GM10847 (cell line): Measurements from ENCODE around the gene KRTAP11-1.

Experiments used
- POLR2A ChIP-seq: IDR thresholded peaks from 2 replicates; pipeline ENCODE4 v1.6.1; 2011; ENCODE audit not compliant: insufficient read length; ENCODE audit errors: extremely low read depth

The KRTAP11-1 gene, protein sequence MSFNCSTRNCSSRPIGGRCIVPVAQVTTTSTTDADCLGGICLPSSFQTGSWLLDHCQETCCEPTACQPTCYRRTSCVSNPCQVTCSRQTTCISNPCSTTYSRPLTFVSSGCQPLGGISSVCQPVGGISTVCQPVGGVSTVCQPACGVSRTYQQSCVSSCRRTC

DNA sequence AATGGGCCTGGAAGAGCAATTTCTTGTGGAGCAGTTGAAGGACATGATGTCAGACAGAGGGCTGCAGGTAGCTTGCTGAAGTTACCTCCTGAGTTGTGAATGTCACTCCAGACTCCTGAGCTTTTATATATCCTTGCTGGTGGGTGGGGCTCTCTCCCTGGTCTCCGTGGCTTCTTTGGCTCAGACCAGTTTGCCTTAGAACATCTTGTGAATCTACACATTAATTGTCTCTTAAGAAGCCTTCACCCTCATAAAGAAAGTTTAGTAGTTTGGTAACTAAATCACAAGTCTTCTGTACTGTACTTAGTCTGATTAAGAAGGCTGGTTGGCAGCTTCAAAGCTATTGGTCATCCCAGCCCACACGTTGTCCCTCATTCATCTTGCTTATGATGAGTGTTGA lies at the start of gene KRTAP11-1:
KRTAP11-1 (minus strand) TSS at position 101 of the 400 bp plus-strand sequence; CDS start at position 45, 56 bp downstream.
- no peak for TF ChIP-seq POLR2A

DNA sequence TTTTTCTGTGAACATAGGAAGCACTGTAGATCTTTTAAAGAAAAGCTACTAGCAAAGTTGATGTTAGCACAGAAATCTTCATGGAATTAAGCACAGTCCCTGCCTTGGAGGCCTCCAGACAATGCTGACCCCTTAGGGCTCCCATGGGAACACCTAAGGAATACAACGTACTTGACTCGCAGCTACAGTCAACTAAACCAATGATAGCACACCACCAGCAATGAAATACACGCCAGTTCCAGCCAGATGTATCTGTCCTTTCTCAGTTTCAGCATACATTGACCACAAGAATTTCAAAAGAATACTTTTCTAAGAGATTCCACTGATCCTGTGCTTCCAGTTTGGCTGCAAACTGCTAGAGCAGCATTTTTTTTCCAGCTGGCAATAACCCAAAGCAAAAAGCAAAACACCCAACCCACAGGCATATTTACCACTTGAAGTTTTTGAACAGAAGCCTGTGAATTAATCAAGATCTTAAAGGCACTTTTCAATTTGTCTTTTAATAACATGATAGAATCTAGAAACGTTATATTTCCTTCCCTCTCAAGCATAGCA lies 42.8 kb upstream of the KRTAP11-1 start:
- no peak for TF ChIP-seq POLR2A

DNA sequence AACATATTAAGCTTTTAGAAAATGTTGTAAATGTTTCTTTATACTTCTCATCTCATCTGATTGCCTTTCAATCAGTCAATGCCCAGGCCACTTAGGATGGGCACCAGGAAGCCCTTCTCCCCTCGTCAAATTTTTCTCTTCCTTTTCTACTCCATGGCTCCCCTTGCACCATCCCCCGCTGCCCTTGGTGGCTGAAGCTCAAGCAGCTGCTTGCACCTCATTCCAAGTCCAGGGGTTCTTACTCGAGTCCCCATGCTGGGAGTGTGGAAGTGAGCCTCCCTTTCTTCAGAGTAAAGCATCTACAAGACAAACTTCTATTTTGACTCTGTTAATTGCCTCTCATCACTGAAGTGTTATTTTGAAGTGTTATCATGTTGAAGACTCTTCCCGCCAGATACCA lies 39.7 kb upstream of the KRTAP11-1 start:
- no peak for TF ChIP-seq POLR2A

DNA sequence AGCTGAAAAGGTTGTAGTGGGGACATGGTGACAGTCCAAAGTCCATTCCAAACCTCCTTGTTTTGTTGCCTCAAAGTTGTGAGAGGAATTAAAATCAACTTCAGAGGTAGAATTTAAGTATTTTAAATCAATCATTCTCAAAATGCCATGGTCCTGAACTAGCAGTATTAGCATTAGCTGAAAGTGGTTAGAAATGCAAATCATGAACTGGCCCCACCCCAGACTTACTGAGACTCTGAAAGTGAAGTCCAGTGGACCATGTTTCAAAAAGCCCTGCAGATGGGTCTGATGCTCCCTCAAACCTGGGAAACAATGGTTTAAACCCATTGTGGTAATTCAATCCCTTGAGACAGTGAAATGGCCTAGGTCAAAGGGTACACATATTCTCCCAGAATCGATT lies 36.2 kb upstream of the KRTAP11-1 start:
- TF ChIP-seq POLR2A: no peak

DNA sequence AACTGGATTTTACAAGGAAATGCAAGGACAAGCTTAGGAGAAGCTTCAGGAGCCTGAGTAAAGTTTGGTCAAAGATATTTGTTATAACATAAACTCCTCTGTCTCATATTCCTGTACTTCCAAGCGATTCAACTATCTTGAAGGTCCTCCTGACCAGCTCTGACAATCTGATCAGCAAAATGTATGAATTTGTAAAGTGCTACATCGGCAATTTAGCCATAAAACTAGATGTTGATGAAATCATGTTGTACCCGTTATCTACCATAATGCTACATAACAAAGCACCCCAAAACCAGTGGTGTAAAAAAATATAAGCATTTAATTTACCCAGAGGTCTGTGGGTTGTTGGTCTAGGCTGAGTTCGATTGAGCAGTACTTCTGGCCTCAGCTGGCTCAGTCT lies 19.5 kb upstream of the KRTAP11-1 start:
- TF ChIP-seq POLR2A: no peak

DNA sequence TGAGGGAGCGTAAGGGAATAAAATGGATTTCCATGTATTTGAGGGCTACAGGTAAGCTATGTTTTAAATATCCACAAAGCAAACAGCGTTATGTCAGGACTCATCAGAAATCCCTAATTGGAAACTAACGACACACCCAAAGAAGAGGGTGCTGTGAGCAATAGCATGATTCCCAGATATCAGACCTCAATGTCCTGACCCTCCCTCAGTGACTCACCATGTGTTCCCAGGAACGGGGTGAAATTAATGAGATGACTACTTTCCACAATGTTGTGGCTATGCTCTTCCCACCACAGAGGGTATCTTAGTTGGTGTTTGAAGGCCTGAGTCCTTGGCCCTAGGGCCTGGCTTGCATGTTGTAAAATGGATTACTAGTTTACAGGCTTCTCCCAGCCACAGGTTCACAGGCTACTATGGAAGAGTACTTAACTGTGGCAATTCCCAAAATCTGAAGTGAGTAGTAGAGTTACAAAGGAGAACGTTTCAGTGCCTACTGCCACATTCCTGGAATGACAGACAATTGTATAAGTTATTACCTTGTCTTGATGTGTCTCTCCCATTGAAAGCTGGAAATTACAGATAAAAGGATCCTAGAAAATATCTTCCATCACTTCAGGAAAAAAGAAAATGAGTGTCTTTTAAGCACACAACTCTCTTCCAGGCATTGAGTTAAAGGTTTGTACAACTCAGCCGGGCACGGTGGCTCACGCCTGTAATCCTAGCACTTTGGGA lies 1.7 kb upstream of the KRTAP11-1 start:
- TF ChIP-seq POLR2A: no peak

DNA sequence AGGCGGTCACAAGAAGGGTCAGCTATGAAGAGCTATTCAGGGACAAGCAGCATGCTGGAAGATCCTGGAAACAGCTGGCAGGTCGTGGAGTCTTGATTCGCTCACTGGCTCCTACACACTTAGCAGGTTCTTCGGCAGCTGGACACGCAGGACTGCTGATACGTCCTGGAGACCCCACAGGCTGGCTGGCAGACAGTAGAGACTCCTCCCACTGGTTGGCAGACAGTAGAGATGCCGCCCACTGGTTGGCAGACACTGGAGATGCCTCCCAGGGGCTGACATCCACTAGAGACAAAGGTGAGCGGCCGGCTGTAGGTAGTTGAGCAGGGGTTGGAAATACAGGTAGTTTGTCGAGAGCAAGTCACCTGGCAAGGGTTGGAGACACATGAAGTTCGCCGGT lies 466 bp downstream of the KRTAP11-1 start:
- no peak for TF ChIP-seq POLR2A

DNA sequence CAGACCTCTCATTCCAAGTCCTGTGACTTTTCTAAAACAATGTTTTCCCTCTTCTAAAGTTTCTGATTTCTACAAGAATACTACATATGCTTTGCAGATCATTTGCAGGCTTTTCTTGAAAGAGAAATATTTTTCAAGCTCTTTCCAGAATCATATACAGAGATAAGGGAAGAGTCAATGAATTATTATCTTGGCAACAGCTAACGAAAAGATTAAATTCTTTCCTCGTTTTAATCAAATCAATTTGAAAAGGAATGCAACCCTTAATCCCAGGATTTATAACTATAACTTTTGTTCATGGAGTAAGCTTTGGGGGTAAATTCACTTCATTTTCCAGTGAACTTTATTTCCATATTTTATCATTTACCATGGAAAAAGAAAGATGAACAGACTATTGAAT lies 6.9 kb downstream of the KRTAP11-1 start:
- no peak for TF ChIP-seq POLR2A

DNA sequence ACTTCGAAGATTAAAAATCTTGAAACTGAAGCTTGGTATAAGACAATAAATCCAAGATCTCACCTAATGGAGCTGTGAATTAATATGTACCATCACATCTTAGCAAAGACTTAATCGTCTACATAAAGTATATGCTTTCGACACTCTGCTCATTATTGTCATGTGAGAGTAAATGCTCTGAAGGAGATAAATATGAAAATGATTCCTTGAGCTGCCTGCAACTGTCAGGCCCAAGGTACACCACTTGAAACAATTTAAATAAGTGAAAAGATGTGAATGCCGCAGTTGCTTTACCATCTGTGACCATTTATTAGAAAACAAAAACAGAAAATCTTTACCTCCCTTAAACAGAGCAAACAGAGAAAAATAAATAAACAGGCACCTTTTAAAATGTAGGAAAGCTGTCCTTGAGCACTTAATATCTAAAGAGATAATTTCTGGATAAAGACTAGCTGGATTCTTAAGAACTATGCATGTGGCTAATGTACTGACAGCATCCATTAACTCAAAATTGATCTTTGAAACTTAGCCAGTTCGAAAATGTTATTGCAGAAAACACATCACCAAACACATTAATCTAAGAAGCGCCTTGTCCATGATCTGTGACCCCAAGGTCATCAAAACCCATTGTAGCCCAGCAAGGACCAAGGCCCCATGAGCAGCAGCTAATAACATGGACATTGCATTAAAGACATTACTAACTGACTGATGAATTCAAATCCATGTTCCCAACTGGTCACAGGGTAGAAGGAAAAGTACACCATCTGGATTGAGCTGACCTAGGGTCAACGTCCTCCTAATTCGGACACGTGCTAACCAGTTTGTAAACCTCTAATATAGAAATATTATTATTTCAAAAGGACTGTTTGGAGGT lies 33.5 kb downstream of the KRTAP11-1 start:
- TF ChIP-seq POLR2A: no peak

DNA sequence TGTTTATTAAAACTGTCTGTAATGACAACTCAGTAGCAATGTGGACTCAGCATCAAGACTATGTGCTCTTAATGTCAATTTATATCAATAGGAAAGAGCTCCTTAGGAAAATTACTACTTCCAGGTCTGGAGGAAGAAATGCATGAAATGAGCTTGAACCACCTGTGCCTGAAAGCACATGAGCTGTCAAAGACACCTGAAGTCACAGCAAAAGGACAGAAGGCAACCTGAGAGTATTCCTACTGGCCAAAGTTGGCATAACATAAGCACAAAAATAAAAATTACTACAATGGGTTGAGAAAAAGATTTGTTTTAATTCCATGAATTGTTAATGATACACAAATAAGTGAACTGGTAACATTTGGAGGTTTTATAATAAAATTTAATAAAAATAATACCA lies 38.4 kb downstream of the KRTAP11-1 start:
- TF ChIP-seq POLR2A: no peak

DNA sequence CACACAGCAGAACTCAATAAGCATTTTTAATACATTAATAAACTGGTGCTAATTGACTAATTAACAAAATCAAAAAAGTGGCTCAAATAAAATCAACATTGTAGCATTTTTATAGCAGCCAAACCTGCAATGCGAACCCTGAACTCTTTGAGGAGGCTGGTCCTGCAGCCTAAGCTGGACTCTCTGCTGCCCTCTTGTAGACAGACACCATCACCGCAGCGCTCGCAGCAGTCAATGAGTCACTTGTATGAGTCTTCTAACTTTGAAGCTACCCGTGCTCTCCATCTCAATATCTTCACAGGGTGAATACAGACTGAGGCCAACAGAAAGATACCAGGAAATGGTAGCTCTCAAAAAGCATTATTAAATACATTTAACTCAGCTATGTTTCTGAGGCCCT lies 42.1 kb downstream of the KRTAP11-1 start:
- TF ChIP-seq POLR2A: no peak

DNA sequence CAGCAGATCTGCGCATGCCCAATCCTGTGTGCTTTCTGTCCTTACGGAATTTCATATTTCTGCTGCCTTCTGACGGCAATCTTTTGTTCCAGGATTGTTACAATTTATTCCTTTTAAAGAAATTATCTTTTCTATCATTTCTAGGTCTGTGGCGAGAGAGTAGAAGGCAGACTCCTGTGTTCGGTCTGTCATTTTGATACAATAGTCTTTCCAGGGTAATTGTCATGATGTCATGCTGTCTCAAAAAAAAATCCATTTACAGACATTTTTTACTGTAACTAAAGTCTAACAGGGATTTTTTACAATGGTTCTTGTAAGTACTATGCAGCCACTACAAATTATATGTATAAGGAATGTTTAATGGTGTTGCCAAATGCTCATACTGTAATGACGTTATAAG lies 42.8 kb downstream of the KRTAP11-1 start:
- TF ChIP-seq POLR2A: no peak

DNA sequence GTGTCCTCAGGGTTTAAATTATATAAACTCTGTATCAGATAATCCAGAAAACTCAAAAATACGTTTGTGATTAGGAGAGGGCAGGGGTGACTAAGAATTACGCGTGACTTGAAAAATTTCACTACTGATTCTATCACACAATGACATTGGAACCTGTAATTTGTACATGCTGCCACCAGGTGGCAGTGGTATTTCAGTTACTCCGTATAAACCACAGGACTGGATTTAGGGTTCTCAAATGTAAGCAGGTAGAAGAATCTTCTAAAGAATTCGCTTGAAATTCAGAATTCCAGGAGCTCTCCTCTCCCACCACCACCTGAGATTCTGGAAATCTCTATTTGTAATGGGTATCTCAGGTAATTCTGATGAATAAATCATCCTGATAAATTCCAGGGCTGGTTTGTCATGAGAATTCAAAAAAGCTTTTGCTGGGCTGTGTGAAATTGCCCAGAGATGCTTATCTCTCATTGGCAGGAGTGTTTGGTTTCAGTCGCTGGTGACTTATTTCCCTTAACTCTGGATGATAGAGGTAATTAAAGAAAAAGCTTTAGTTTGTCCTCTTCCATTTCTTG lies 50.1 kb downstream of the KRTAP11-1 start:
- no peak for TF ChIP-seq POLR2A
